Umbilical cord (tissue), 2 donors: ENCODE results near the gene SMIM20. TPM values are rescaled to one million over a fixed set of nuclear protein-coding genes. Genes with fewer than 3 reads are reported as not detected.

ENCODE experiments used
- DNase-seq: peaks from one replicate; pipeline ENCODE4 v3.0.0-alpha.2; 2015; ENCODE audit warnings: low spot score
- total RNA-seq: library from RNA; depleted of rRNA; stranded (reverse); fragments of >200 nt; gene quantifications from one replicate; pipeline ENCODE4 v1.2.3, GENCODE V29; 2014; ENCODE audit warnings: low replicate concordance; ENCODE audit not compliant: insufficient read depth

The SMIM20 gene
- total RNA-seq, 1 donor from 2014 or later: 17.1 TPM

- no peak for DNase-seq
Observed at GRCh38 chr4:25926462-25926861, 12.4 kb downstream of the SMIM20 start.

- no peak for DNase-seq
Observed at GRCh38 chr4:25927361-25928195, 13.6 kb downstream of the SMIM20 start.

- DNase-seq: no peak
Observed at GRCh38 chr4:25928379-25929297, 14.6 kb downstream of the SMIM20 start.

- DNase-seq: no peak
Observed at GRCh38 chr4:25929298-25929686, 15.3 kb downstream of the SMIM20 start.

GRCh38 chr4:25930731-25931354 is 16.8 kb downstream of the SMIM20 start:
- no peak for DNase-seq

GRCh38 chr4:25936696-25937095 is 22.7 kb downstream of the SMIM20 start:
- DNase-seq: no peak

- peak; percentile 91 for DNase-seq
Observed at GRCh38 chr4:25937801-25938200, 23.8 kb downstream of the SMIM20 start.

GRCh38 chr4:25938366-25938765 is 24.3 kb downstream of the SMIM20 start:
- no peak for DNase-seq

- DNase-seq: no peak
Observed at GRCh38 chr4:25938787-25939186, 24.8 kb downstream of the SMIM20 start.

GRCh38 chr4:25939330-25939729 is 25.3 kb downstream of the SMIM20 start:
- no peak for DNase-seq

- DNase-seq: no peak
Observed at GRCh38 chr4:25941457-25942221, 27.6 kb downstream of the SMIM20 start.

- no peak for DNase-seq
Observed at GRCh38 chr4:25943312-25943711, 29.3 kb downstream of the SMIM20 start.

- DNase-seq: no peak
Observed at GRCh38 chr4:25943805-25944204, 29.8 kb downstream of the SMIM20 start.

- DNase-seq: no peak
Observed at GRCh38 chr4:25948051-25948450, 34.0 kb downstream of the SMIM20 start.

- no peak for DNase-seq
Observed at GRCh38 chr4:25949173-25949748, 35.2 kb downstream of the SMIM20 start.

- DNase-seq: no peak
Observed at GRCh38 chr4:25949994-25950393, 36.0 kb downstream of the SMIM20 start.

GRCh38 chr4:25950461-25951389 is 36.7 kb downstream of the SMIM20 start:
- DNase-seq: peak; percentile 59

- no peak for DNase-seq
Observed at GRCh38 chr4:25951390-25951952, 37.5 kb downstream of the SMIM20 start.

- no peak for DNase-seq
Observed at GRCh38 chr4:25953740-25954139, 39.7 kb downstream of the SMIM20 start.
